Measurements from ENCODE around the gene ZNF195.

The ZNF195 gene

DNA sequence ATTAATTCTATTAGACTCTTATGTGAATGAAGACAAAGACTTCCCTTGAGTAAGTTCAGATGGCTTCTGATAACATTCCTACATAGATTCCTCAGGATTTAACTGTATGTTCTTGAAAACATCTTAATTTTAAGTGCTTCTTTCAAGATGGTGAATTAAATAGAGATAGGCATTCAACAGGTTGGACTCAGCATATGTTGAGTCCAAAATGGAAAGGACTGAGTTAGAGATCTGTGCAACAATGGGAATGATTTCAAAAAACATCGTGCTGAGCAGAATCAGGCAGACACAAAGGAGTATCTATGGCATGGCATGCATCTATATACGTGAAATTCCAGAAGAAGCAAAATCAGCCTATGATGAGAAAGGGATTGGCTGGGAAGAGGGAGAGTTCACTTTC is 36.2 kb downstream of the ZNF195 start:
- Histone ChIP-seq H2AFZ (ENCODE audit: low read length) (no peak overlapping the region), H3K36me3 (replicated peaks; ENCODE audit: insufficient read depth, low read length) (no peaks in the 10 kb centered on the region), H3K9me2 (replicated peaks; ENCODE audit: insufficient read depth, low read length) (no peaks in the 10 kb centered on the region), H3F3A (ENCODE audit: insufficient read depth, low read length) (no peaks in the 10 kb centered on the region), H3K9ac (ENCODE audit: low read length) (no peak overlapping the region), H3K9me3 (replicated peaks; ENCODE audit: insufficient read depth, low read length) (no peaks in the 10 kb centered on the region), H3K4me2 (ENCODE audit: low read depth, low read length) (no peak overlapping the region), H3K4me1 (ENCODE audit: low read length) (no peaks in the 10 kb centered on the region), H3K27ac (ENCODE audit: low read length) (no peak overlapping the region), H3K79me2 (ENCODE audit: low read length) (no peaks in the 10 kb centered on the region), H4K20me1 (ENCODE audit: insufficient read depth, low read length) (no peaks in the 10 kb centered on the region), H3K4me3 (ENCODE audit: low read length) (no peak overlapping the region), H3K27me3 (replicated peaks; ENCODE audit: insufficient read depth, low read length) (no peaks in the 10 kb centered on the region)
- TF ChIP-seq EZH2 (optimal IDR thresholded peaks at IDR 0.05; ENCODE audit: low read depth, low read length): no peak
- TF ChIP-seq, protein P1, sequence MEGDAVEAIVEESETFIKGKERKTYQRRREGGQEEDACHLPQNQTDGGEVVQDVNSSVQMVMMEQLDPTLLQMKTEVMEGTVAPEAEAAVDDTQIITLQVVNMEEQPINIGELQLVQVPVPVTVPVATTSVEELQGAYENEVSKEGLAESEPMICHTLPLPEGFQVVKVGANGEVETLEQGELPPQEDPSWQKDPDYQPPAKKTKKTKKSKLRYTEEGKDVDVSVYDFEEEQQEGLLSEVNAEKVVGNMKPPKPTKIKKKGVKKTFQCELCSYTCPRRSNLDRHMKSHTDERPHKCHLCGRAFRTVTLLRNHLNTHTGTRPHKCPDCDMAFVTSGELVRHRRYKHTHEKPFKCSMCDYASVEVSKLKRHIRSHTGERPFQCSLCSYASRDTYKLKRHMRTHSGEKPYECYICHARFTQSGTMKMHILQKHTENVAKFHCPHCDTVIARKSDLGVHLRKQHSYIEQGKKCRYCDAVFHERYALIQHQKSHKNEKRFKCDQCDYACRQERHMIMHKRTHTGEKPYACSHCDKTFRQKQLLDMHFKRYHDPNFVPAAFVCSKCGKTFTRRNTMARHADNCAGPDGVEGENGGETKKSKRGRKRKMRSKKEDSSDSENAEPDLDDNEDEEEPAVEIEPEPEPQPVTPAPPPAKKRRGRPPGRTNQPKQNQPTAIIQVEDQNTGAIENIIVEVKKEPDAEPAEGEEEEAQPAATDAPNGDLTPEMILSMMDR (IDR thresholded peaks at IDR 0.05; ENCODE audit: low read length): no peak
- no peak for TF ChIP-seq EZH2phosphoT487 (IDR thresholded peaks at IDR 0.05; ENCODE audit: low read length)
- no peak for DNase-seq

DNA sequence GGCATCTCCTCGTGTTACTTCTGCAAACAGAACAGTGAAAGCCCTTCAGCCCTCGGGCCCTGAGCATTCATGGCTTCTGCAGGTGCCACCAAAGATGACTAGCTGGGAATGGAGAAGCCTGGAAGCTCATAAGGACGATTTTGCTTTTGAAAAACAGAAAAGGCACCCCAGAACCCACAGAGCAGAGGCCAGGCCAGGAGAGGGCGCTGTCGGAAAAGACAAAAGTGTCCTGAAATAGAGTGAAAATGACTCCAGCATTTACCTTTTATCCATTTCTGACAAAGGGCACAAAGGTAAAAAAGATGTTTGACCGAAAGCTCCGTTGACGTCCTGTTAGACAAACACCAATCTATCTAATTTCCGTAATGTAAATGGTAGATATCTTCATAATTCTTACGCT is 37.6 kb downstream of the ZNF195 start:
- no peaks in the 10 kb centered on the region for H3F3A ChIP-seq (ENCODE audit: insufficient read depth, low read length)
- no peaks in the 10 kb centered on the region for H4K20me1 ChIP-seq (ENCODE audit: insufficient read depth, low read length)
- H3K4me1 ChIP-seq (ENCODE audit: low read length): no peaks in the 10 kb centered on the region
- H3K9ac ChIP-seq (ENCODE audit: low read length): no peak overlapping the region
- no peak overlapping the region for H3K4me2 ChIP-seq (ENCODE audit: low read depth, low read length)
- no peak overlapping the region for H3K4me3 ChIP-seq (ENCODE audit: low read length)
- no peaks in the 10 kb centered on the region for H3K9me3 ChIP-seq (replicated peaks; ENCODE audit: insufficient read depth, low read length)
- no peaks in the 10 kb centered on the region for H3K27me3 ChIP-seq (replicated peaks; ENCODE audit: insufficient read depth, low read length)
- TF ChIP-seq, protein P1 (IDR thresholded peaks at IDR 0.05; ENCODE audit: low read length): peak; percentile 87
- TF ChIP-seq EZH2phosphoT487 (IDR thresholded peaks at IDR 0.05; ENCODE audit: low read length): no peak
- H3K9me2 ChIP-seq (replicated peaks; ENCODE audit: insufficient read depth, low read length): no peaks in the 10 kb centered on the region
- DNase-seq: peak; percentile 66
- H3K27ac ChIP-seq (ENCODE audit: low read length): no peak overlapping the region
- no peak overlapping the region for H2AFZ ChIP-seq (ENCODE audit: low read length)
- no peaks in the 10 kb centered on the region for H3K79me2 ChIP-seq (ENCODE audit: low read length)
- H3K36me3 ChIP-seq (replicated peaks; ENCODE audit: insufficient read depth, low read length): no peaks in the 10 kb centered on the region

DNA sequence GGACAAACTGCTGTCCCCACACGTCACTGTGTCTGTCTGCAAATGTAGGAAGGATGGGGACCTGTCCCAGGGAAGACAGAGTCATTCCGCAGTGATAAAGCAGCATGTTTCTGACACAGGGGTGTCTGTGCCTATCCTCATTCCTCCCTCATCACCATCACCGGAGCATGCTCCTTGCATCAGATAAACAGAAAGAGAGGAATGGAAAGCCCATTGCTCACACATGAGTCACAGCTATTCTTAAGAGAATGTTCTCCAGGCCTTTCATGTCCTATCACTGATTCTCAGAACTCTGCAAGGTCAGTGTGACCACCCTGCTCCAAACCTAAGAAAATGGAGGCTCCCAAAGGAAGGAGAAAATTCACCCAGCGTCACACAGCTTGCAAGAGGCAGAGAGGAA is 38.9 kb downstream of the ZNF195 start:
- no peak overlapping the region for H3K9ac ChIP-seq (ENCODE audit: low read length)
- no peaks in the 10 kb centered on the region for H3K4me1 ChIP-seq (ENCODE audit: low read length)
- H3K9me3 ChIP-seq (replicated peaks; ENCODE audit: insufficient read depth, low read length): no peaks in the 10 kb centered on the region
- H3K27ac ChIP-seq (ENCODE audit: low read length): no peak overlapping the region
- no peaks in the 10 kb centered on the region for H3K9me2 ChIP-seq (replicated peaks; ENCODE audit: insufficient read depth, low read length)
- H3K36me3 ChIP-seq (replicated peaks; ENCODE audit: insufficient read depth, low read length): no peaks in the 10 kb centered on the region
- H3F3A ChIP-seq (ENCODE audit: insufficient read depth, low read length): no peaks in the 10 kb centered on the region
- H2AFZ ChIP-seq (ENCODE audit: low read length): no peak overlapping the region
- no peaks in the 10 kb centered on the region for H3K27me3 ChIP-seq (replicated peaks; ENCODE audit: insufficient read depth, low read length)
- no peak overlapping the region for H3K4me2 ChIP-seq (ENCODE audit: low read depth, low read length)
- no peaks in the 10 kb centered on the region for H4K20me1 ChIP-seq (ENCODE audit: insufficient read depth, low read length)
- no peak overlapping the region for H3K4me3 ChIP-seq (ENCODE audit: low read length)
- TF ChIP-seq EZH2 (optimal IDR thresholded peaks at IDR 0.05; ENCODE audit: low read depth, low read length) (no peak), EZH2phosphoT487 (IDR thresholded peaks at IDR 0.05; ENCODE audit: low read length) (no peak)
- TF ChIP-seq, protein P1 (IDR thresholded peaks at IDR 0.05; ENCODE audit: low read length): no peak
- DNase-seq: no peak
- H3K79me2 ChIP-seq (ENCODE audit: low read length): no peaks in the 10 kb centered on the region

DNA sequence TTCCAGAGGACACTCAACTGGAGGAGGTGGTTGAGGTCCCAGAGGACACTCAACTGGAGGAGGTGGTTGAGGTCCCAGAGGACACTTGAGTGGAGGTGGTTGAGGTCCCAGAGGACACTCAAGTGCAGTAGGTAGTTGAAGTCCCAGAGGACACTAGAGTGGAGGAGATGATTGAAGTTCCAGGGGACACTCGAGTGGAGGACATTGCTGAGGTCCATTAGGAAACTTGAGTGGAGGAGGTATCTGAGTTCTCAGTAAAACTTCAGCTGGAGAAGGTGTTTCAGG is 39.7 kb downstream of the ZNF195 start:
- H2AFZ ChIP-seq (ENCODE audit: low read length): no peak overlapping the region
- H3K36me3 ChIP-seq (replicated peaks; ENCODE audit: insufficient read depth, low read length): no peaks in the 10 kb centered on the region
- no peaks in the 10 kb centered on the region for H4K20me1 ChIP-seq (ENCODE audit: insufficient read depth, low read length)
- H3F3A ChIP-seq (ENCODE audit: insufficient read depth, low read length): no peaks in the 10 kb centered on the region
- no peaks in the 10 kb centered on the region for H3K4me1 ChIP-seq (ENCODE audit: low read length)
- H3K27ac ChIP-seq (ENCODE audit: low read length): no peak overlapping the region
- TF ChIP-seq EZH2phosphoT487 (IDR thresholded peaks at IDR 0.05; ENCODE audit: low read length) (no peak), EZH2 (optimal IDR thresholded peaks at IDR 0.05; ENCODE audit: low read depth, low read length) (no peak)
- TF ChIP-seq, protein P1 (IDR thresholded peaks at IDR 0.05; ENCODE audit: low read length): no peak
- no peaks in the 10 kb centered on the region for H3K79me2 ChIP-seq (ENCODE audit: low read length)
- DNase-seq: no peak
- H3K4me2 ChIP-seq (ENCODE audit: low read depth, low read length): no peak overlapping the region
- no peaks in the 10 kb centered on the region for H3K9me2 ChIP-seq (replicated peaks; ENCODE audit: insufficient read depth, low read length)
- no peaks in the 10 kb centered on the region for H3K9me3 ChIP-seq (replicated peaks; ENCODE audit: insufficient read depth, low read length)
- H3K9ac ChIP-seq (ENCODE audit: low read length): no peak overlapping the region
- H3K4me3 ChIP-seq (ENCODE audit: low read length): no peak overlapping the region
- H3K27me3 ChIP-seq (replicated peaks; ENCODE audit: insufficient read depth, low read length): no peaks in the 10 kb centered on the region
